ENCODE data around the gene CBLB.

The CBLB gene

GRCh38 chr3:105619651-105620050 is 249.2 kb downstream of the CBLB start:
- no peak overlapping the region for H3K4me3 ChIP-seq (ENCODE audit: low read length)
- DNase-seq (ENCODE audit: low read depth) = no peak
- TF ChIP-seq CTCF (conservative IDR thresholded peaks at IDR 0.05; ENCODE audit: low read depth, low read length) = no peak

- DNase-seq (ENCODE audit: low read depth) = no peak
- TF ChIP-seq CTCF (conservative IDR thresholded peaks at IDR 0.05; ENCODE audit: low read depth, low read length) = no peak
- H3K4me3 ChIP-seq (ENCODE audit: low read length) = no peak overlapping the region
Measured at GRCh38 chr3:105618556-105618955, 250.3 kb downstream of the CBLB start.

GRCh38 chr3:105616374-105617121 is 252.3 kb downstream of the CBLB start:
- no peak for TF ChIP-seq CTCF (conservative IDR thresholded peaks at IDR 0.05; ENCODE audit: low read depth, low read length)
- no peak for DNase-seq (ENCODE audit: low read depth)
- H3K4me3 ChIP-seq (ENCODE audit: low read length) = no peak overlapping the region

- TF ChIP-seq CTCF (conservative IDR thresholded peaks at IDR 0.05; ENCODE audit: low read depth, low read length) = no peak
- H3K4me3 ChIP-seq (ENCODE audit: low read length) = no peak overlapping the region
- no peak for DNase-seq (ENCODE audit: low read depth)
Measured at GRCh38 chr3:105615814-105616213, 253.0 kb downstream of the CBLB start.

- DNase-seq (ENCODE audit: low read depth) = no peak
- no peak for TF ChIP-seq CTCF (conservative IDR thresholded peaks at IDR 0.05; ENCODE audit: low read depth, low read length)
- no peak overlapping the region for H3K4me3 ChIP-seq (ENCODE audit: low read length)
Measured at GRCh38 chr3:105614288-105615030, 254.4 kb downstream of the CBLB start.

GRCh38 chr3:105613120-105613519 is 255.7 kb downstream of the CBLB start:
- DNase-seq (ENCODE audit: low read depth) = no peak
- TF ChIP-seq CTCF (conservative IDR thresholded peaks at IDR 0.05; ENCODE audit: low read depth, low read length) = no peak
- H3K4me3 ChIP-seq (ENCODE audit: low read length) = no peak overlapping the region
